Right forelimb (tissue), 1 donor: ENCODE data around the gene SOWAHA.

Source experiments
- DNase-seq: peaks from one replicate; pipeline ENCODE4 v3.0.0-alpha.2; 2018

The SOWAHA gene

GRCh38 chr5:132812781-132813598 is at the start of gene SOWAHA:
TSS of gene SOWAHA (plus strand) at chr5:132813302. CDS start at chr5:132813622, 320 bp downstream.
- no peak for DNase-seq

GRCh38 chr5:132764051-132764450 is 49.1 kb upstream of the SOWAHA start:
- DNase-seq = no peak

GRCh38 chr5:132764671-132765238 is 48.3 kb upstream of the SOWAHA start:
- DNase-seq = no peak

GRCh38 chr5:132765311-132766019 is 47.6 kb upstream of the SOWAHA start:
- no peak for DNase-seq

- DNase-seq = no peak
Observed at GRCh38 chr5:132766020-132766805, 46.9 kb upstream of the SOWAHA start.

- DNase-seq = no peak
Observed at GRCh38 chr5:132766806-132767055, 46.4 kb upstream of the SOWAHA start.

- no peak for DNase-seq
Observed at GRCh38 chr5:132767150-132767549, 46.0 kb upstream of the SOWAHA start.

- no peak for DNase-seq
Observed at GRCh38 chr5:132768485-132768868, 44.6 kb upstream of the SOWAHA start.

GRCh38 chr5:132770476-132771159 is 42.5 kb upstream of the SOWAHA start:
- DNase-seq = no peak

GRCh38 chr5:132771503-132771998 is 41.6 kb upstream of the SOWAHA start:
- no peak for DNase-seq

GRCh38 chr5:132772291-132773070 is 40.6 kb upstream of the SOWAHA start:
- peak; percentile 37 for DNase-seq

GRCh38 chr5:132773114-132773513 is 40.0 kb upstream of the SOWAHA start:
- DNase-seq = no peak

GRCh38 chr5:132773601-132774355 is 39.3 kb upstream of the SOWAHA start:
- DNase-seq = no peak

- no peak for DNase-seq
Observed at GRCh38 chr5:132774406-132774805, 38.7 kb upstream of the SOWAHA start.

GRCh38 chr5:132774896-132775295 is 38.2 kb upstream of the SOWAHA start:
- DNase-seq = no peak

- no peak for DNase-seq
Observed at GRCh38 chr5:132775476-132775961, 37.6 kb upstream of the SOWAHA start.

- DNase-seq = peak; percentile 74
Observed at GRCh38 chr5:132776131-132776937, 36.8 kb upstream of the SOWAHA start.

- DNase-seq = no peak
Observed at GRCh38 chr5:132776938-132777208, 36.2 kb upstream of the SOWAHA start.

GRCh38 chr5:132777209-132778069 is 35.7 kb upstream of the SOWAHA start, which contains the start of gene SEPTIN8:
TSS of gene SEPTIN8 (minus strand) at chr5:132777239. CDS start at chr5:132777137, 102 bp downstream.
- peak; percentile 81 for DNase-seq
